GM18502 (cell line): ENCODE results near the gene TBXAS1.

Experiments
- ATAC-seq: cut with Tn5 transposase; IDR thresholded peaks from one replicate; pipeline ENCODE4 v1.9.1; 2021; ENCODE audit warnings: mild to moderate bottlenecking; ENCODE audit not compliant: unreplicated experiment, poor library complexity

Gene TBXAS1

DNA sequence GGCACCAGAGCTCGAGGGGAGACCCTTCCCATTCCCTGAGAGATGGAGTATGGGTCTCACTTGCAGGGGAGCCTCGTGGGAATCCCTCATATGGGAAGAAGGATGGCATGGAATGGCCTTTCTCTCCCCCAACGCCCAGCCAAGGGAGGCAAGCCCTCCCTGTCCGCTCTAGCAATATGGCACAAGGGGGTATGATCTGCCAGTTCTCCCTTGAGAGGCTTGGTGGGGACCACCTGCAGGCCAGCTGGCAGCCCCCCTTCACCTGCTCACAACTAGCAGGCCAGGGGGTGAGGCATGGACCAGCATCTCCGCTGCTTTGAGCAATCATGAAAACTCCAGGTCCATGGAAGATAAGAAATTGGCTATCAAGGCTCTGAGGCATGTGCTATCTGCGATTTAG is 162.8 kb downstream of the TBXAS1 start:
- ATAC-seq = no peak

DNA sequence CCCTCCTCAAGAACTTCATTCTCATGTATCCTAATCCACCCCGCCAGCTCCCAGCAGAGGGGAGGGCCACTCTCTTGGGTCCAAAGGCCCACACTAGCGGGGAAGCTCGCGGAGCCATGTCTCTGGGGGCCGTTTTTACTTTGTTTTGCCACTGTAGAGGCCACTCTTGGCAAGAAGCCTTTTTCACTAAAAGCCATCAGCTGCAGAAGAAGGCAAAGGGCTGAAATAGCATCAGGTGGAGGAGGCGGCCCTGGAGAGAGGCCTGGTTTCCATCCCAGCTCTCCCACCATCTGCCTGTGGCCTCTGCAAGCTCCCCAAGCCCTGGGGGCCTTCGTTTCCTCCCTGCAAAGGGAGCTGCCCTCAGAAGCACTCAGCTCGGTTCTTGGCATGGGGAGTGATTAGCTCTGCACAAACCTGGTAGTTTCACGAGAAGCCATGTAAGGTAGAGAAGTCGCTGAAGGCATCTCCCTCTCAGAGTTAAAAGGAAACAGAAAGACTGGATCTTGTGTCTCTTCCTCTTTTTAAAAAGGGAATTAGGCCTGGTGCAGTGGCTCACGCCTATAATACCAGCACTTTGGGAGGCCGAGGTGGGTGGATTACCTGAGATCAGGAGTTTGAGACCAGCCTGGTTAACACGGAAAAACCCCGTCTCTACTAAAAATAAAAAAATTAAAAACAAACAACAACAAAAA is 163.4 kb downstream of the TBXAS1 start:
- ATAC-seq = no peak

- no peak for ATAC-seq
These were observed 164.1 kb downstream of the TBXAS1 start for GRCh38 chr7:139993169-139993568.

- no peak for ATAC-seq
These were observed 164.5 kb downstream of the TBXAS1 start for GRCh38 chr7:139993592-139993991.

DNA sequence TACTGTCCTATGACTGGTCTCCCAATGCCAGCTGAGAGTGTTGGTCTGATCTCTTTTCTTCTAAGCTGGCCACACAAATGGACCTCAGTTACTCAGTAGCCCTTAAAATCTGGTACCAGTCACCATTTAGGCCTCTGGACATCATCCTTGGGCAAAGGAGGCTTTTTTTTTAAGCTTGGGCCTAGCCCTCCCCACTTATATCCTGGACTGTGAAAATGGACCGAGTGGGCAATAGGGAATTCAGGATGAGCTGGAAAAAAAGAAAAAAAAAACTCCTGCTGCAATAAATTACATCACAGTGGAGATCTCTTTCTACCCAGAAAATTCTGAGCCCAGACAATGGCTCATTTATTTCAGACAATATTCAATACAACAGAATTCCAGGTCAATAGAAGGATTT is 165.3 kb downstream of the TBXAS1 start:
- no peak for ATAC-seq

- ATAC-seq = no peak
These were observed 166.2 kb downstream of the TBXAS1 start for GRCh38 chr7:139995017-139995915.

DNA sequence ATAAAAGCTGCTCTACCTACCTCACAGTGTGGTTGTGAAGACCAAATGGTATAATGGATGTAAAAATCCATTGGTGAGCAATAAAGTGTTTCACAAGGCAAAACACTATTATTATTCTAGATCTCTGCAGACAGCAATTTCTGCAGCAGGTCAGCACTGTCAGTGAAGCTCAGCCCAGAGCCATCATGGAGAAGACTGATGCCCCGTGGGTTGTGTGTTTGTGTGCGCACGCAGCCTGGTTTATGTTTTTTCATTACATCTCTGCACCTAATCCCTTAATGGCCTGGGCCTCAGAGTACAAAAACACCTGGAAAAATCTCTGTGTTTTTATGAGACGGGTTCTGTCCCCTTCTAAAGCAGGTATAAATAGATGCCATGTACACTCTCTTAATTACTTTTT is 169.5 kb downstream of the TBXAS1 start:
- no peak for ATAC-seq

- no peak for ATAC-seq
These were observed 170.5 kb downstream of the TBXAS1 start for GRCh38 chr7:139999516-139999915.

GRCh38 chr7:140000666-140001268 is 171.7 kb downstream of the TBXAS1 start:
- ATAC-seq = no peak

- no peak for ATAC-seq
These were observed 174.9 kb downstream of the TBXAS1 start for GRCh38 chr7:140003913-140004382.

DNA sequence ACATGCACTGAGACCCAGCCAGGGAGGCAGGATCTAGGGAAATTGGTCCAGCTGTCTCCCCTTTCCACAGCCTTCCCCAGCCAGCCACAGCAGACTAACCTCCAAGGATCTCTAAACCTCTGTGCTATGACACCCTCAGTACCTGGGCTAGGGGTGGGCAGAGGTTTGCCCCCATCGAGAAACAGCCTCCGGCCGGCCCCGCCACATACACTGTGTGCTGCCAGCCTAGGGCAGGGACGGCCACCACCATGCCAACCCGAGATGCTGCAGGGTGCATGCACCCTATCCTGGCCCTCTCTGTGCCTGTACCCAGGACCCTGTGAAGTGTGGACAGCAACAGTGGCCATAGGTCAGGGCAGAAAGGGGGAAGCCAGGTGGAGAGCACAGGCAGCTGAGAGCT is 175.6 kb downstream of the TBXAS1 start:
- ATAC-seq = no peak

DNA sequence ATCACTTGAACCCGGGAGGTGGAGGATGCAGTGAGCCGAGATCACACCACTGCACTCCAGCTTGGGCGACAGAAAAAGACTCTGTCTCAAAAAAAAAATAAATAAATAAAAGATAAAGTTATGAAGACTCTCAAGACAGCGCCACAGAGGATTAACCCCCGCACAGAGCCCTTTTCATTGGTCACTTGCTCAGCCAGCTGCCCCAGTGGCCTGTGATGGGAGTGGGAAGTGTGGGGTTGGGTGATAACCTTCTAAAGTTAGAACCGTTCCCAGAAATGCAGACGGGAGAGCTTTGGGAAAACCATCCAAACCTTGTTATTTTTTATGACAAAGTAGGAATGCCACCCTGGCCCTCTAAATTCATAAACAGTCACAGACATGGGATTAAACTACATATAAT is 176.3 kb downstream of the TBXAS1 start:
- ATAC-seq = no peak

- no peak for ATAC-seq
These were observed 176.9 kb downstream of the TBXAS1 start for GRCh38 chr7:140005754-140006503.

GRCh38 chr7:140006600-140006999 is 177.5 kb downstream of the TBXAS1 start:
- no peak for ATAC-seq

- no peak for ATAC-seq
These were observed 178.1 kb downstream of the TBXAS1 start for GRCh38 chr7:140007051-140007690.

DNA sequence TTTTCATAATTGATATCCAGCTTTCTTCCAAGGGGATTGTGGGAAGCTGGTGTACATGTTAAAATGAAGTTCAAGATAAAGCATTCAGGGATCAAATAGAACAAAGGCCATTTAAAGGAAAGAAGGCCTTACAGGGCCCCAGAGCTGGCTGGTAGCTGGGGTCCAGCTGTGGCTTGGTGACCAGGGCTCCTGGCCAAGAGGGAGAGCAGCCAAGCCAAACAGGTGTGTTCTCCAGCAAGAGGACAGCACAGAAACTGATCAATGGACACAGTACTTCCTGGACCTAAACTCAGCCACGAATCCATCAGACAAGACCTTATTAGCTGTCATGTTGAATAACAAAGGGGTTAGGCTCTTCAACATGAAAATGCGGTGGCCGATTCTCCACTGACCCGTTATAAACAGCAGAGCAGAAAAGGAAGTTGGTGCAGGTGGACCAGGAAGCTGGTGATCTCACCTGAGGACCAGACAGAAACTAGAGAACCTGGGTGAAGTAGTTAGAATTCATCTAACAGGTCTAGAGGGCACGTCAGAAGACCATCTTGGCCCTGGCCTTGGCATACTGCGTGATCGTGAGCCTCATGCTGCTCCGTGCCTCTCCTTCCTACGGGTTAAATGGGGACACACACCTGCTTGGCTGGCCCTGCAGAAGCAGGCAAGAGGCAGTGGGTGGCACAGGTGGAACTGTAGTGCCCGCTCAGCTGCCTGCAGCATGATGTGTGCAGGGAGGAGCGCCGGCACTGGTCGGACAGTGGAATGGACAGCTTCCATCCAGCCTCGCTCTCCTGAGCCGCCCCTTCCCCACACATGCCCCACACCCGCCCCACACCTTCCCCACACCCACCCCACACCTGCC is 179.9 kb downstream of the TBXAS1 start:
- no peak for ATAC-seq

DNA sequence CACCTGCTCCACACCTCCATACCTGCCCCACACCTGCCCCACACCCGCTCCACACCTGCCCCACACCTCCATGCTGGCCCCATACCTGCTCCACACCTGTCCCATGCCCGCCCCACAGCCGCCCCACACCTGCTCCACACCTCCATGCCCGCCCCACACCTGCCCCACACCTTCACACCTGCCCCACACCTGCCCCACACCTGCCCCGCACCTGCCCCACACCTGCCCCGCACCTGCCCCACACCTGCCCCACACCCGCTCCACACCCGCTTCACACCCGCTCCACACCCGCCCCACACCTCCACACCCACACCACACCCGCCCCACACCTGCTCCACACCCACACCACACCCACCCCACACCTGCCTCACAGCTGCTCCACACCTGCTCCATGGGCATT is 180.7 kb downstream of the TBXAS1 start:
- ATAC-seq = no peak

DNA sequence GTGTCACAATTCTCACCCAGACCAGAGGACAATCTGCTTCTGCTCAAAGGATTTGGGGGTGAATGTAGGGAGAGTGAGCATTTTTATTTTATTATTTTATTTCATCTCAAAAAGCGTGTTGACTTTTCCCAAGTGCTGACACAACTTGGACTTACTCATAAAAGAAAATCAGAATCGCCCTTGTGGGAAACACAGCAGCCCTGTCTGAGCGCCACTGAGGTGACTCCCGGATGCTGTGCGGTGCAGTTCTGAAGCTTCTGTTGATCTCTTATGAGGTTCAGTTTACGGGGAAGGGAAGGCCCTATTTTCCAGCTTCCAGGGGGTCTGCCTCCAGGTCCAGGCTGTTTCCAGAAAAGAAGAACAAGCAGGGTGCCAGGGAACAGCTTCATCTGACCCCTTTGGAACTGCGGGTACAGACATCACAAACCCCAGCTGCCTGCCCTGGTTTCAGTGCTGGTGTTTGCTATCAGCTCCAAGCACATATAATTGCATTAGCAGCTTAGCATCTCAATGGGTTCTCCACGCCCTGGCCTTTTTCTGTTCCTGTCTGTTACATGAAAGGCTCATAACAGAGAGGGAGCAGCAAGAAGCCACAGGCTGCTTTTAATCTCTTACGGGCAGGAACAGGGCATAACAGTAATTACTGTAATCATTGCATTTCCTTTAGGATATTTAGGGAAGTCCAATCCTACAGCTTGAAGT is 181.3 kb downstream of the TBXAS1 start:
- ATAC-seq = no peak
